ENCODE results near the gene GINS3.
A peak's percentile ranks its signal among the peaks of the same experiment; 100 is the strongest.

GINS3 gene

GRCh38 chr16:58425756-58426494 is 33.7 kb downstream of the GINS3 start:
- Histone ChIP-seq H3K9ac (ENCODE audit: low read depth, low read length) (peak overlapping the region; percentile 31), H4K20me1 (ENCODE audit: insufficient read depth, low read length) (no peaks in the 10 kb centered on the region), H3K79me2 (ENCODE audit: insufficient read depth, low read length) (no peaks in the 10 kb centered on the region), H3K27me3 (ENCODE audit: insufficient read depth, low read length, poor library complexity) (no peaks in the 10 kb centered on the region), H2AFZ (ENCODE audit: low read depth, low read length) (no peak overlapping the region), H3K4me1 (ENCODE audit: insufficient read depth, low read length) (peaks cover 28% of the 10 kb centered on the region), H3K4me2 (ENCODE audit: insufficient read depth, low read length) (peak overlapping the region; percentile 53), H3K36me3 (ENCODE audit: insufficient read depth, low read length) (no peaks in the 10 kb centered on the region), H3K27ac (ENCODE audit: low read length) (peak overlapping the region; percentile 90), H3K9me3 (ENCODE audit: insufficient read depth, low read length, severe bottlenecking) (no peaks in the 10 kb centered on the region), H3K4me3 (ENCODE audit: low read depth in 1 of 2, low read length in 2 of 2) (peak overlapping the region in 1 of 2 experiments; percentile 29; a peak in 2 of 4 replicates)
- TF ChIP-seq CTCF (IDR thresholded peaks at IDR 0.05; ENCODE audit: borderline replicate concordance, extremely low read depth, low read length, poor library complexity, severe bottlenecking) (no peak), EZH2 (IDR thresholded peaks at IDR 0.05; ENCODE audit: borderline replicate concordance, low read depth, low read length, severe bottlenecking) (no peak)
- ATAC-seq (ENCODE audit: insufficient read depth, low read depth) (peak; percentile 100), DNase-seq (peak; percentile 95)

GRCh38 chr16:58426966-58427365 is 34.7 kb downstream of the GINS3 start:
- H2AFZ ChIP-seq (ENCODE audit: low read depth, low read length): no peak overlapping the region
- no peaks in the 10 kb centered on the region for H4K20me1 ChIP-seq (ENCODE audit: insufficient read depth, low read length)
- ATAC-seq (ENCODE audit: insufficient read depth, low read depth) (no peak), DNase-seq (no peak)
- H3K79me2 ChIP-seq (ENCODE audit: insufficient read depth, low read length): no peaks in the 10 kb centered on the region
- TF ChIP-seq CTCF (IDR thresholded peaks at IDR 0.05; ENCODE audit: borderline replicate concordance, extremely low read depth, low read length, poor library complexity, severe bottlenecking): no peak
- TF ChIP-seq EZH2 (IDR thresholded peaks at IDR 0.05; ENCODE audit: borderline replicate concordance, low read depth, low read length, severe bottlenecking): no peak
- H3K36me3 ChIP-seq (ENCODE audit: insufficient read depth, low read length): no peaks in the 10 kb centered on the region
- H3K9ac ChIP-seq (ENCODE audit: low read depth, low read length): no peak overlapping the region
- no peaks in the 10 kb centered on the region for H3K9me3 ChIP-seq (ENCODE audit: insufficient read depth, low read length, severe bottlenecking)
- H3K27me3 ChIP-seq (ENCODE audit: insufficient read depth, low read length, poor library complexity): no peaks in the 10 kb centered on the region
- no peak overlapping the region for H3K4me2 ChIP-seq (ENCODE audit: insufficient read depth, low read length)
- peaks cover 28% of the 10 kb centered on the region for H3K4me1 ChIP-seq (ENCODE audit: insufficient read depth, low read length)
- no peak overlapping the region for H3K4me3 ChIP-seq (ENCODE audit: low read depth in 1 of 2, low read length in 2 of 2)
- H3K27ac ChIP-seq (ENCODE audit: low read length): no peak overlapping the region

GRCh38 chr16:58428621-58429542 is 36.6 kb downstream of the GINS3 start:
- DNase-seq: no peak
- no peak overlapping the region for H3K4me2 ChIP-seq (ENCODE audit: insufficient read depth, low read length)
- peaks cover 28% of the 10 kb centered on the region for H3K4me1 ChIP-seq (ENCODE audit: insufficient read depth, low read length)
- no peaks in the 10 kb centered on the region for H3K79me2 ChIP-seq (ENCODE audit: insufficient read depth, low read length)
- no peak overlapping the region for H3K27ac ChIP-seq (ENCODE audit: low read length)
- no peaks in the 10 kb centered on the region for H3K36me3 ChIP-seq (ENCODE audit: insufficient read depth, low read length)
- TF ChIP-seq CTCF (IDR thresholded peaks at IDR 0.05; ENCODE audit: borderline replicate concordance, extremely low read depth, low read length, poor library complexity, severe bottlenecking): no peak
- no peak for TF ChIP-seq EZH2 (IDR thresholded peaks at IDR 0.05; ENCODE audit: borderline replicate concordance, low read depth, low read length, severe bottlenecking)
- ATAC-seq (ENCODE audit: insufficient read depth, low read depth): no peak
- H3K9ac ChIP-seq (ENCODE audit: low read depth, low read length): no peak overlapping the region
- no peaks in the 10 kb centered on the region for H3K27me3 ChIP-seq (ENCODE audit: insufficient read depth, low read length, poor library complexity)
- no peak overlapping the region for H2AFZ ChIP-seq (ENCODE audit: low read depth, low read length)
- no peaks in the 10 kb centered on the region for H3K9me3 ChIP-seq (ENCODE audit: insufficient read depth, low read length, severe bottlenecking)
- H3K4me3 ChIP-seq (ENCODE audit: low read depth in 1 of 2, low read length in 2 of 2): no peak overlapping the region
- H4K20me1 ChIP-seq (ENCODE audit: insufficient read depth, low read length): no peaks in the 10 kb centered on the region
